GM21619 (cell line): ENCODE data around the gene ERC2.

Experiments
- ATAC-seq: cut with Tn5 transposase; IDR thresholded peaks from one replicate; pipeline ENCODE4 v1.9.1; 2021; ENCODE audit not compliant: unreplicated experiment

ERC2 gene

DNA sequence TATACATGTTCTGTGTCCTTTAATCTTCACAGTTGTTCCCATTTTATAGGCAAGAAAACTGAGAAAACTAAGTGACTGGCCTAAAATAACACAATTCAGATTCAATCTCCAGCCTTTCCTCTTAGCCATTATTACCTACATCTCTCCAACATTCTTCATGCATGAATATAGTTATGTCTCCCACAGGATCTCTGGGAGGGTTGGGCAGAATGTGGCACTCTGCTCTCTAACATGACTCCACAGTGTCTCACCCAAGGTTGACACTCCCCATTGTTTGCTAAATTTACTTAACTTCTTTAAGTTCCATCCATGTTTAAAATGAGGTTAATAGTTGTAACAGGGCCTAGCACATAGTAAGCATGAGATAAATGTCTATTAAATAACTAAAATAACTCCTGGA is 276.3 kb downstream of the ERC2 start:
- no peak for ATAC-seq

DNA sequence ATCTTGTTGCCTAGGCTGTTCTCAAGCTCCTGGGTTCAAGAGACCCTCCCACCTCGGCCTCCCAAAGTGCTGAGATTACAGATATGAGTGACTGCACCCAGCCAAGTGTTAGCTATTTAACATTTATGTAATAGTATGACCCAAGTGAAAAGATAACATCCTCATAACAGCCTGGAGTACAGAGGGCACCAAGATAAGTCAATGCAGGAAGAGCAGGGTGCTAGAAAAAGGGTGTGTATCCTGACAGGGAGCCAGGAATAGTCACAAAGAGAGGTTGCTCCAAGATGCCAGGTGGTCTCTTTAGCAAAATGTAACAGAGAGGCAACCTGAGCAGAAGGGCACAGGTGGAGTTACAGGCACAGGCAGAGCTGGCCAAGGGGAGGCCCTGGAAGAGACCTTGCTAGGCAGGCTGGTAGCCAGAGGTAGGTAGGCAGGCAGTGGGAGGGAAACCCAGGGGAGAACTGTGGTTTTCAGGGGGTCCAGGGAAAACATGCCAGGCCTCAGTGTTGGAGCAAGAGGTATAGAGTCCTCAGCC is 277.4 kb downstream of the ERC2 start:
- ATAC-seq, result no peak

DNA sequence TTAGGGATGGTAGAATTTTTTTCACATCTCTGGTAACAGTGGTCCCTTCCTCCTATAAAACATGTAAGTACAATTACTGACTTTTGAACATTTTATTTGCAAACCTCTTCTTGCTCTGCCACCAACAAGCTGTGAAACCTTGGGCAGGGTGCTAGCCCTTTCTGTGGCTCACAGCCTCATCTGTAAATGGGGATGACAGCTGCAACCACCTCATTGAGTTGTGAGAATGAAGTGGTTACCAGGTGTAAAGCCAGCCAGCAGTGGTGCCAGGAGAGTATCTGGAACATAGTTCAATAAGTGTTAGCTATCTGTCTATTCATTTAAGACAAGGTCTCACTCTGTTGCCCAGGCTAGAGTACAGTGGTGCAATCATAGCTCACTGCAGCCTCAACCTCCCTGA is 278.1 kb downstream of the ERC2 start:
- no peak for ATAC-seq

DNA sequence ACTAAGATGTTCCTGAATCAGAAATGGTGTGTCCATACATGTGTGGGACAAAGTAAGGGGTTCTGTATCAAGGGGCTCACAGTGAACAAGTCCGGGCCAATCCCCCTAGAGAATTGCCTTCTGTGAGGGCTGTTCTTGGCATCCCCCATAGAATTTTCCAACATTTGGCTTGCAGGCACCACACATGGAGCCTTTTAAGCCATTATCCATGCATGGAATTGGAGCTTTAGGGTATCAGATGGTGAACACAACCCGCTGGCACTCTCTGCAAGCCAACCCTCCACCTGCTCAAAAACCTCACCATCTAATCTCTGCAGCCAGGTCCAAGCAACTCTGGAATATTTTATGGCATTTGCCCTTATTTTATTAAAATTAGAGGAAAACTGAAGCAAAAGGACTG is 278.7 kb downstream of the ERC2 start:
- no peak for ATAC-seq

DNA sequence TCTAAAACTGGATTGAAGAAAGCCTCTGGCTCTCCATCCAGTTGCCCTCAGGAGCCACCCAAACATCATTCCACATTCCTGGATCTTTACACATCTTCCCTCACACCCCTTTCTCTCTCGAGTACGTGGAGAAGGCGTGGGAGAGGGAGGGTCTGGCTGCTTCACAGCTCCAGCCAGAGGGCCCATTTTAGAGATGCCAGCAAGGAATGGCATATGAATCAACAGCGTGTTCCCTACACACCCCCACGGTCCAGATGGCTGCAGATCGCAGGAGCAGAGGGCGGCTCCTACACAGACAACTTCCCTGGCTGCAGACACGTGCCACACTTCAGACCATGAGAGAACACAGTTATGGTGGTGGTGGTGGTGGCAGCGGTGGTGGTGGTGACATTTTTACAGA is 280.1 kb downstream of the ERC2 start:
- no peak for ATAC-seq

DNA sequence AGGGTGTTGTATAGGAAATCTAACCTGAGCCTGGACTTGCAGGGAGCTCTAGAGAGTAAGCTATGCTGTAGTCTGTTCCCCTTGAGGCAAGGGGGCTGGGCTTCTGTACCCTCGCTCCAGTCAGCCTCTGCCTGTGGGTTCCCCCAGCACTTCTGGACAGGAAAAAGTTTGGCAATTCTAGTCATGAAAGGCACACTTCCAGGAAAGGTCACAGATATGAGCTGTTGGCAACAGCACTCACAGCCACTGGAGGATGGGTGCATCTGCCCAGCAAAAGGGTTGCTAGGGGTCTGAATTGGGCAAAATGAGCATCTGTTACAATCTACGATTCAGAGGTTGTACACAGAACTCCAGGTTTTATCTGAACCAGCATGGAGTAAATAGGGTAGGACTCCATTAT is 281.2 kb downstream of the ERC2 start:
- no peak for ATAC-seq

DNA sequence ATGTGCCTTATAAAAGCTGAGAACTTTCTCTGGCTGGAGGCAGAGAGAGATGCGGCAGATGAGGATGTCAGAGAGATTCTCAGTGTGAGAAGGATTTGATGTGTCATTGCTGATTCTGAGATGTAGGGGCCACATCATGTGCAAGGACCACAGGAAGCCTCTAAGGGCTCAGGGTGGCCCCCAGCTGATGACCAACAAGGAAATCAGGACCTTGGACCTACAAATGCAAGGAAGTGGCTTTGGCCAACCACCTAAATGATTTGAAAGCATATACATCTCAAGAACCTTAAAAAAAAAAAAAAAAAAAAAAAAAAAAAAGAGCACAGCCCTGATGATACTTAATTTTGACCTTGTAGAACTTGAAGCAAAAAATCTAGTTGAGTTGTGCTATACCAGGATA is 282.4 kb downstream of the ERC2 start:
- no peak for ATAC-seq

DNA sequence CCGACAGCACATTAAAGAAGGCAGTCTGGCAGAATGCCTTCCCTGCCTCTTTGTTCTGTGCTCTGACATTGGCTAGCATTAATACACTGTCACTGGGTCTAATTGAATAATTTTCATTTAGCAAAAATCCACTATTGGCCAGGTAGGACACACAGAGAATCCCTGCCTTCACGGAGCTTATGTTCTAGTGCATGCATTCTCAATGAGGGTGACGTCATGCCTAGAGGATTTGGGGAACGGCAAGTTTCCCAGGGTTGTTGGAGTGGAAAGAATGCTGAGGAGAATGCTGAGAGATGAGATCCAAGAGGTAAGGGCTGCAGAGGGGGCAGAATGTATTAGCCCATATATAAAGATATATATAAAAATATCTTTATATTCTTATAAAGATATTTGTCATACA is 284.7 kb downstream of the ERC2 start:
- no peak for ATAC-seq

DNA sequence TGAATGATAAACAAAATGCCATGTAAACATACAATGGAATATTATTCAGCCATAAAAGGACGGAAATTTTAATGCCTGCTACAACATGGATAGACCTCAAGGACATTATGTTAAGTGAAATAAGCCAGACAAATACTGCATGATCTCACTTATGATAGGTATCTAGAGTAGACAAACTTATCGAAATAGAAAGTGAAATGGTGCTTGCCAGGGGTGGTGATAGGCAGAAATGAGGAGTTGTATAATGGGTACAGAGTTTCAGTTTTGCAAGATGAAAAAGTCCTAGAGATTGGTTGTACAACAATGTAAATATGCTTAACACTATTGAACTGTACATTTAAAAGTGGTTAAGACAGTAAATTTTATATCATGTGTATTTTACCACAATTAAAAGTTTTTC is 287.8 kb downstream of the ERC2 start:
- no peak for ATAC-seq

DNA sequence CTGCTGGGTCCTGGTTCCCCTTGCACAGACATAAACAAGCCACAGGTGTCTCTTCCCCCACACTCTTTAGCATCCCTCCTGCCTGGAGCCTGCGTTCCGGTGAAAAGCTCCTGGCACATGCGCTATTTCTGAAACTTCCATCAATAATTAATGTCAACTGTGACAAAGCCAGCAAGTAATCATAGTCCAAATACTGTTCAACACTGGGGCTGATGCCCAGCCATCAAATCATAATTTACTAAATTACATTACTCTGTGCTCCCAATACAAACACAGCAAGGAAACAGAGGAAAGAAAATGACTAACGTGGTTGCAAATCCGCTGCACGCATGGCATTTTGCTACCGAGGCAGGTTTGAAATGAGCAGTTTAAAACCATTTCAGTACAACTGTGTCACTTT is 294.7 kb downstream of the ERC2 start:
- ATAC-seq, result no peak

DNA sequence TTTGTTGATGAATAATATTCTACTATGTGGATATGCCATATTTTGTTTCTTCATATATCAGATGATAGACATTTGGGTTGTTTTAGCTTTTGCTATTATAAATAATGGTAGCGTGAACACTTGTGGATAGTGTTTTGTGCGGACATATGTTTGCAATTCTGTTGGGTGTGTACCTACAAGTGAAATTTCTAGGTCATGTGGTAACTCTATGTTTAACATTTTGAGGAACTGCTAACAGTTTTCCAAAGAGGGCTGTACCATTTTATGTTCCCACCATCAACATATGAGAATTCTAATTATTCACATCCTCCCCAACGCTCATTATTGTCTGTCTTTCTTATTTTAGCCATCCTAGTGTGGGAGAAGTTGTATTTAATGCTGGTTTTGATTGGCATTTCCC is 303.8 kb downstream of the ERC2 start:
- ATAC-seq, result no peak

DNA sequence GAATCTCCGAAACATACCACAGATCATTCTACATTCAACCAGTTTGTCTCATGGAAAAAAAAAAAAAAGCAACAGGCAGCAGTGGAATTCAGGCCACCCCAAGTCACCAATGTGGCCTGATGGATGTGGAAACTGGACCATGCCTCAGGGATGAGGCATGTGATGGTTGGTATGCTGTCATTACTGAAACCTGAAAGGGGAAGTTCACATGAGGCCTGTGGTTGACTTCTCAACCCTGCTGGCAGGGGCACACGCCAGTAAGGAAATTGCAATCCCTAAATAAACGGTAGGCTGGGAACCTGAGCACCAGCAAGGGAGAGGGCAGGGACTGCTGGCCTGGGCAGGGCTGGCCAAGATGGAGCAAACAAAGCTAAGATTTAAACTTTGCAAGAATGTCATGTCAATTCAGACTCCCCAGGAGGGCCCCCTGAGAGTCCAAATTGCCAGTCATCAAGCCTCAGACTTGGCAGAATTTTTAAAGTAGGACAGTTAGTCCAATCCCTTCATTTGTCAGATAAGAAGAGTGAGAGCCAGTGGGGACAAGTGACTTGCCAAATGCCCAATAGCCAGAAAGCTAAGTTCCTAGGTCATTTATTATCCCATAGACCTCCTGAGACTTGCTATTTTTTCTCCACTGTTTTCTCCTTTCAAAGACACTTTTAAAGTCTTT is 310.4 kb downstream of the ERC2 start:
- ATAC-seq, result no peak

DNA sequence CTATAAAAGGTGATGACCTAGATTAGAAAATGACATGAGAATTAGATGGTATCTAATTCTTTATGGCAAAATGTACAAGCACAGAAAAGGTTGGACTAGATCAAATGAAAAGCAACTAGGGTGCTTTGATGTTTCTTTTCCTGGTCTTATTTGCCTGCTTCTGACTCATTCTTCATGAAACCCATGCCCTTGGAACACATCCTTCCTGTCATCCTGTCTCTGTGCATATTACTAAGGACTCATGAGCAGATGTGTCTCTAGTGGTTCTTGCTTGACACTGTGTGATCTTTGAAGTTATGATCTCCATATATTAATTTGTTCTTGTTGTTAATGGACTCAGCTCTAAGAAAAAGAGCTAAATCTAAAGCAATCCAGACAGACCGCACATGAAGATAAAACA is 314.0 kb downstream of the ERC2 start:
- no peak for ATAC-seq

DNA sequence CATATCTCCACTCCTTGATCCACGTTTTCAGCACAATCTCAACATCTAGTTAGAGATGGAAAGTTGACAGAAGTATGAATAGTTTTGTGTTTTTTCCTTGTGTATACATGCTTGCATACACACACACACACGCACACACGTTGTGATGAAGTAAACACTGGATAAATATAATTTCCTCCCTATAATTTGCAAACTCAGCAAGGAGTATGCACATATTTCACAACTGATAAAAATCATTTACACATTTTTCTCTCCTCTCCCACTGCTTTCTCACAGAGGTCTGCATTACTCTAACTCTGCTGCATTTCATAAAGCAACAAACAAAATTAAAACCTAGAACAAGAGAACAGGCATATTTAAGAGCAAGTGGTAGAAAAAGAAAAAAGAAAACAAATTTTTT is 320.9 kb downstream of the ERC2 start:
- no peak for ATAC-seq

DNA sequence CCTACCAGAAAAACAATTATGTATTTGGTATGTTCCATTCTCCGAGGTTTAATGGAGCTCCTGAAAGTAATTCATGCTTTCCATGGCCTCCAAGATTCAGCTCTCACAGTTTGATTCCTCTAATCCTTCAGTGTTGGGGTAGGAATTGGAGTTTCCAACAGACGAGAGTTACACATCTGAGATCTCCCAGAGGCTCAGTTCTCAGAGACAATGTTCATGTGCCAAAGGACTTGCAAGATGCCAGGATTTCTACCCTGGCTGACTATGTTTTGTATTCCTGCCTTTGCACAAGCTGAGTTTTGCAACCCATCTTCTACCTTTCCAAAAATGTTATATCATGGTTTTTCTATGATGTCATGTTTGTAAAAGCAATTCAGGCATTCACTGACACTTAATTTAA is 322.9 kb downstream of the ERC2 start:
- no peak for ATAC-seq

DNA sequence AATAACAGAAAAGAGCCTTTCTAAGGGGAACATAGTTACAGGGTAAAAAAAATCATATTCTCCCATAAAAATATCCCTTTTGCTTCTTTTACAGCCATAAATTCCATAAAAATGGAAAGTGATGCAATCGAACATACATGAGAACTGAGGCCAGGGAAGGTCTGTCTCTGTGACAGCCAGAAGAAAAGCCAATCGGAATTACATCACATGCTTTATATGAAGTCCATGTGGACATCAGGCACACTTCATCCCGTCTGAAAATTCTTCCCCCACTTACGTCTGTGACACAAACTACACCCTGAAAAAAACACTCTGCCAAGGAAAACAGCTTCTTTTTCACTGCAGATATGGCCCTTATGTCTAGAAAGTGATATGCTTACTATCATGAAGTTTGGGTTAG is 323.5 kb downstream of the ERC2 start:
- no peak for ATAC-seq

DNA sequence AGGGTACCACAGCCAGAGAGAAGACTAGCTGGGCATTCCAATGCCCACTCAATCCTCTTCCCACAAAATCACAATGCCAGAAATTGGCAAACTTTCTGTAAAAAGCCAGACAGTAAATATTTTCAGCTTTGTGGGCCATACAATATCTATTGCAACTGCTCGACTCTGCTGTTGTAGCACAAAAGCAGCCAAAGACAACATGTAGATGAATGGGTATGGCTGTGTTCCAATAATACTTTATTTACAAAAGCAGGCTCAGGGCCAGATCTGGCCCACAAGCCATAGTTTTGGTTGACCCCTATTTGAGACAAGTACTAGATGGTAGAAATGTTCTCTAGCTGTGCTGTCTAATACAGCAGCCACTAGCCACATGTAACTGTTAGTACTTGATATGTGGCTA is 330.9 kb downstream of the ERC2 start:
- ATAC-seq, result no peak

DNA sequence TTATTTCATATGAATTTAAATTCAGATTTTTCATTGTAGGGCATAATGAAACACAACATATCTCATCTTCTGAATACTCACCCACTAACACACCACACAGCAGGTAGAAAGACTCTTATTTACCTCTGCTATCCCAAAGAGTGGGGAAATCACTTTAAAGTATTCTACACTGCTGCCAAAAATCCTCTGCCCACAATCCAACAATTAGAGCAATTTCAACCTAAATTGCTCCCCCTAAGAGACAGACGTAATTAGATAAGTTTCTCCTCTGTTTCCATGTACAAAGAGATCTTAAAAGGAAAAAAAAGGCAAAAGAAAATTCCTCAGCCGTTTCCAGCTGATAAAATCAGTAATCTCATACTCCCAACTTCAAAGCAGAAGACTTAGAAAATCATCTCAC is 331.8 kb downstream of the ERC2 start:
- no peak for ATAC-seq

DNA sequence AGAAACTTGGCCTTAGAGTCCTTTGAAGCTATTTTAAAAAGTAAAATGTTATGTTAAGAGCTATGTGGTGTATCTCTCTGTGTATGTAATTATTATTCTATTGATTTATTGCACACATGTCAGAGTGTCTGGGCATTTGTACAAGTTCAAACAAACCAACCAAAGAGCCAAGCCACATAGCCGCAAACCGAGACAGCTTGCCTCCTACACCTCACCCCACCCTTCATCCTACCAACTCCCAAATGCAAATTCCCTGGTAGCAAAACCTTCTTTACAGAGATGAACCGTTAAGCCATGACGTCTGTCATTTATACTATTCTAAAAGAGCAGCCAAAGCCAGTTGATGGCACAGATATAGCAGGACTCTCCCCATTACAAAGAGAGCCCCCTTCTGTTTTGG is 332.3 kb downstream of the ERC2 start:
- no peak for ATAC-seq

DNA sequence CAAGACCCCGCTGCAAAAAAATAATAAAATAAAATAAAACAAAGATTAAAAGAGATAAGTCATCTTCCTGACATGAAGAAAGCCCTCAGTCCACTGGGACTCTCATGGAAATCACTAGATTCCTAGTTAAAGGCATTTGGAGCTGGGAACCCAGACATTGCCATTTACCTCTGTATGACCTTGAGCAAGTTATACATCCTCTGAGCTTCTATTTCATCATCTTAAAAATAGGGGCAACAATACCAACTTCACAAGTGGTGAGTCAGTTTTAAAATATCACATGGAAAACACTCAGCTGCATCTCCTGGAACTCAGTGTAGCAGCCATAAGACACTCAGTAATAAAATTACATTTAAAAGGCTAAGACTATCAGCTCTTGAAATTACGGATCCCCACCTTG is 334.8 kb downstream of the ERC2 start:
- no peak for ATAC-seq

DNA sequence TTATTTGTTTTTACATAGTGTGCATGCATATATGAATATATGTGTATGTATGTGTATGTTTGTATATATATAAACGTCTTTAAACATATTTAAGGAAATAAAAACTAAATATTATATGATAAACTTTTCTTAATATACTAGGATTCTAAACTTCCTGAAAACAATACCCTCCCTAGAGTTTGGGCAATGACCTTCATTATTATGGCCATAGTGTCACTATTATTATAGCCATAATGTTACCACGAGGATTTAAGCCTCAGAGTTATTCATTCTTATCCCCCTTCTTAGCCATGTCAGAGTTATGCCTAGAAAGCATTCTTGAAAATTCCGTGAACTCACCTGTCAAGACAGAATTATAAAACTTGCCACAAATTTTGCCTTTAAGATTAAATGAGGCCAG is 335.5 kb downstream of the ERC2 start:
- ATAC-seq, result no peak

DNA sequence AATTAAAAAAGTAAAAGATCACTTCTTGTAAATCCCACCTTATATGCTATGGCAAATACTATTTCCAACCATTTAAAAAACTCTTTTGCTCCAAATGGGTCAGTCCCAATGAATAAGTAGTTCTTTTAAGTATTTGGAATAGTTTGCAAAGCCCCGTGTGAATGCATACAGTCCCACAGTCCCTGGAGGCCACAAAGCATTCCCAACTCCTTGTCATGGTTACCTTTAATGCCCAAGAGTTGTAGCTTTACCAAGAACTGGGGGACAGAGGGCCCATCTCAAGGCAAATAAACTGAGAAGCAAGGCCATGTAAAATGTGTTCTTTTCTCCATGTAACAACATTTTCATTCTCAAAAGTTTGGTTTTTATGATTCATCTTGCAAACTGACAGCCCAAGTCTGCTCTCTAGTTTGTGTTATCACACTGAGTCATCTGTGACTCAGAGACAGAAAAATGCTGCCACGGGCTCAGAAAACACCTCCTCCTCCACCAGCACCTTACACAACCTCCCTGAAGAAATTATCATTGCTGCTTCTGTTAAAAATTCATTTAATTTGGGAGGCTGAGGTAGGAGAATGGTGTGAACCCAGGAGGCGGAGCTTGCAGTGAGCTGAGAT is 336.2 kb downstream of the ERC2 start:
- no peak for ATAC-seq

DNA sequence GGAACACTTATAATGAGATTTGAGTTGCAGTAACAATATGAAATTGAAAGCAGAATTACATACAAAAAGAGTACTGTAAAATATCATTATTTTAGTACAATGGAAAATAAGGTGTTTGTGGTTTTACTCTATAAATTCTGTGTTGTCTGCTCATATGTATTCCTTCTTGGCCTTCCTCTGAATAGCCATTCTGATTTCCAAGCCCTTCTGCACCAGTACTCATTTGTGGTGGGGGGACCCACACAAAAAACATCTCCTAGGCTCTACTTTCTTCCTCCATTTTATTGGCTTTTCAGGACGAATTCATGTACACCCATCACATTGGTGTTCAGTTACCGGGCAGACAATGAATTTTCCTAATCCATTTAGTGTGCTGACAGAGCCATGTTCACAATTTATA is 338.2 kb downstream of the ERC2 start:
- no peak for ATAC-seq
